Gastrocnemius medialis (tissue), 4 donors: Measurements from ENCODE around the gene LRRC3. TPM values are rescaled to one million over a fixed set of nuclear protein-coding genes. Genes with fewer than 3 reads are reported as not detected.
A peak's percentile ranks its signal among the peaks of the same experiment; 100 is the strongest.

Experiments used
- ATAC-seq, 2 donors: fragments of 150-250 bp; one replicate each; pipeline ENCODE4 v1.9.1; 2016
- DNase-seq, 2 donors: peaks; one replicate each; pipeline ENCODE4 v3.0.0-alpha.2; 2019
- H3K27ac ChIP-seq, 4 donors: fragments of 200-600 bp; sonication (generic); 1 replicate in 1 of 4; 2 replicates in 3 of 4; pipeline ENCODE4 v1.5.1; 2016 to 2018; ENCODE audit warnings: mild to moderate bottlenecking in 2 of 4, moderate library complexity in 1 of 4
- H3K27me3 ChIP-seq, 3 donors: fragments of 200-600 bp; sonication (generic) in 2 of 3; 1 replicate in 1 of 3; 2 replicates in 2 of 3; pipeline versions ENCODE4 v1.5.1 to v1.6.0; 2016 to 2019; ENCODE audit warnings: mild to moderate bottlenecking in 1 of 3, moderate library complexity in 1 of 3
- H3K36me3 ChIP-seq, 2 donors: fragments of 200-600 bp; sonication (generic) in 1 of 2; one replicate each; pipeline ENCODE4 v1.5.1; 2017 to 2018
- H3K4me1 ChIP-seq, 2 donors: fragments of 200-600 bp; sonication (generic) in 1 of 2; one replicate each; pipeline ENCODE4 v1.5.1; 2016 to 2017; ENCODE audit warnings: mild to moderate bottlenecking in 2 of 2
- H3K4me3 ChIP-seq, 4 donors: fragments of 200-600 bp; sonication (generic) in 3 of 4; 1 replicate in 1 of 4; 2 replicates in 3 of 4; pipeline ENCODE4 v1.5.1; 2016 to 2019; ENCODE audit warnings: mild to moderate bottlenecking in 2 of 4
- H3K9me3 ChIP-seq, 3 donors: fragments of 200-600 bp; sonication (generic) in 2 of 3; 1 replicate in 1 of 3; 2 replicates in 2 of 3; pipeline ENCODE4 v1.5.1; 2016 to 2019
- CTCF ChIP-seq, 5 experiments: fragments of 450-650 bp in 3 of 5; fragments of 200-600 bp in 2 of 5; sonication (generic) in 2 of 5; IDR thresholded peaks in 4 of 5; conservative IDR thresholded peaks in 1 of 5; 1 replicate in 4 of 5; 2 replicates in 1 of 5; pipeline ENCODE4 v1.5.1; 2016 to 2019; ENCODE audit warnings: antibody characterized with exemption in 5 of 5, mild to moderate bottlenecking in 3 of 5, moderate library complexity in 3 of 5
- POLR2A ChIP-seq, 2 donors: fragments of 450-650 bp; IDR thresholded peaks; one replicate each; pipeline ENCODE4 v1.6.1; 2017; ENCODE audit warnings: antibody characterized with exemption in 2 of 2, mild to moderate bottlenecking in 2 of 2, moderate library complexity in 2 of 2
- in situ Hi-C, 4 donors: fragments of 200-750 bp; cut with MboI; loops; one replicate each; pipeline versions ENCODE4 v1.15.0 to v1.8.0; 2017; ENCODE audit warnings: low sequenced_read_pairs in 4 of 4
- intact Hi-C: fragments of 100-400 bp; cut with DNase I; formaldehyde crosslinking; loops from one replicate; pipeline ENCODE4 v1.15.1; 2023; ENCODE audit warnings: low total_unique reads
- total RNA-seq, 4 donors: library from RNA; depleted of rRNA; stranded (reverse); fragments of >200 nt; gene quantifications; one replicate each; pipeline versions ENCODE4 v1.1.0 to v1.2.3, GENCODE V29; 2016

The LRRC3 gene
- total RNA-seq, 4 donors from 2014 or later, result 0.36 to 0.70 (median 0.55) TPM

- Histone ChIP-seq H3K27me3 (peaks cover 3 to 18% (median 12%) of the 10 kb centered on the region in 3 donors), H3K36me3 (no peaks in the 10 kb centered on the region), H3K27ac (no peak overlapping the region), H3K4me1 (no peaks in the 10 kb centered on the region), H3K4me3 (no peak overlapping the region), H3K9me3 (no peaks in the 10 kb centered on the region)
- TF ChIP-seq POLR2A (IDR thresholded peaks at IDR 0.05) (no peak), CTCF (IDR thresholded peaks at IDR 0.05 in 4 of 5, conservative IDR thresholded peaks at IDR 0.05 in 1 of 5) (no peak)
- intact Hi-C loops, result no loop called here
- ATAC-seq (no peak), DNase-seq (peak in 1 of 2 donors; percentile 3)
- in situ Hi-C loops, result no loop called here
Observed at GRCh38 chr21:44434936-44435635, 20.2 kb upstream of the LRRC3 start.

DNA sequence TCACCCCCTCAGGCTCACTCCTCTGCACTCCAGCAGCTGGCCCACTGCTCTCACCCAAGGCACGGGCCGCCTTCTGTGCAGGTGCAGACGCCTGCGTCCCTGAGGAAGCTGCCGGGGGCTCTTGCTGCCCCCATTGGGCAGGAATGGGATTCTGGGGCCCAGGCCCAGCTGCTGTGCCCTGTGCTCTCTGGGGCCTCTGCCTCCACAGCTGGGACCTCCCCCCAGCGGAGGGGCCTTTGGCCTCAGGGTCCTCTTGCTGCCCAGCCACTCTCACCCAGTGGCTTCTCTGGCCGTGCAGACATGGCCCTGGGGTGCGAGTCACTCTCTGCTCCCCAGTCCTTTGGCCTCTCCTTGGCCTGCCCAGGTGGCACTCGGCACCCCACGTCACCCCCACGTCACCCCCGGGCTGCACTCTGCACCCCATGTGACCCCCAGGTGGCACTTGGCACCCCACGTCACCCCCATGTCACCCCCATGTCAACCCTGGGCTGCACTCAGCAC is 19.1 kb upstream of the LRRC3 start:
- peaks cover 3 to 18% (median 12%) of the 10 kb centered on the region in 3 donors for H3K27me3 ChIP-seq
- in situ Hi-C loops (no loop called here), intact Hi-C loops (no loop called here)
- DNase-seq, result peak in 1 of 2 donors; percentile 3
- no peaks in the 10 kb centered on the region for H3K36me3 ChIP-seq
- H3K4me1 ChIP-seq, result no peaks in the 10 kb centered on the region
- no peaks in the 10 kb centered on the region for H3K9me3 ChIP-seq
- no peak overlapping the region for H3K27ac ChIP-seq
- TF ChIP-seq POLR2A (IDR thresholded peaks at IDR 0.05) (no peak), CTCF (IDR thresholded peaks at IDR 0.05 in 4 of 5, conservative IDR thresholded peaks at IDR 0.05 in 1 of 5) (no peak)
- ATAC-seq, result no peak
- no peak overlapping the region for H3K4me3 ChIP-seq

DNA sequence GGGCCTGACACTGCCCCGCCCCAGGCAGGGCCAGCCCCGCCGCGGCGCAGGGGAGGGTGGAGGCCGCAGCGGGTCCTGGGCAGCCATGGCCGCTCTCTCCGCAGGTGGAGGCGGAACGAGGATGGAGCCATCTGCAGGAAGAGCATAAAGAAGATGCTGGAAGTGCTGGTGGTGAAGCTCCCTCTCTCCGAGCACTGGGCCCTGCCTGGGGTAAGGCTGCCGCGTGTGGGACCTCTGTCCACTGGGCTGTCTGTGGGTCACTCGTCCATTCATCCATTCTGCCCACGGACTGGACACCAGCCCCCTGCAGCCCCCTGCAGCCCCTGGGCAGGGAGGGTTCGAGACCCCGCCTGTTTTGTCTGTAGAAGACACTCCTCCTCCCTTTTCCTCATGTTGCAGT is 18.4 kb upstream of the LRRC3 start:
- H3K9me3 ChIP-seq, result no peaks in the 10 kb centered on the region
- TF ChIP-seq CTCF (IDR thresholded peaks at IDR 0.05 in 4 of 5, conservative IDR thresholded peaks at IDR 0.05 in 1 of 5), result no peak
- TF ChIP-seq POLR2A (IDR thresholded peaks at IDR 0.05), result no peak
- H3K36me3 ChIP-seq, result no peaks in the 10 kb centered on the region
- peaks cover 3 to 18% (median 12%) of the 10 kb centered on the region in 3 donors for H3K27me3 ChIP-seq
- no peak overlapping the region for H3K27ac ChIP-seq
- H3K4me1 ChIP-seq, result no peaks in the 10 kb centered on the region
- intact Hi-C loops, result no loop called here
- DNase-seq (peak in 1 of 2 donors; percentile 4), ATAC-seq (no peak)
- no peak overlapping the region for H3K4me3 ChIP-seq
- in situ Hi-C loops, result no loop called here

GRCh38 chr21:44437371-44437695 is 18.0 kb upstream of the LRRC3 start:
- no peak for TF ChIP-seq CTCF (IDR thresholded peaks at IDR 0.05 in 4 of 5, conservative IDR thresholded peaks at IDR 0.05 in 1 of 5)
- no peak for TF ChIP-seq POLR2A (IDR thresholded peaks at IDR 0.05)
- in situ Hi-C loops, result no loop called here
- Histone ChIP-seq H3K27me3 (peaks cover 3 to 18% (median 12%) of the 10 kb centered on the region in 3 donors), H3K9me3 (no peaks in the 10 kb centered on the region), H3K27ac (no peak overlapping the region), H3K4me1 (no peaks in the 10 kb centered on the region), H3K36me3 (no peaks in the 10 kb centered on the region), H3K4me3 (no peak overlapping the region)
- DNase-seq, result no peak
- ATAC-seq, result no peak
- intact Hi-C loops, result no loop called here
